ENCODE measurements around the gene PPP3CA. TPM values are rescaled to one million over a fixed set of nuclear protein-coding genes. Genes with fewer than 3 reads are reported as not detected.

The PPP3CA gene
- total and polyA plus RNA-seq, 2 of the 13 experiments (the other 11 are each of a cell fraction or from before 2014, with no cell fraction given) = 4.8 to 13.2 TPM

- Histone ChIP-seq H3K9ac (ENCODE audit: insufficient read depth, low read depth, low read length) (no peak overlapping the region), H3K27ac (ENCODE audit: extremely low read length, insufficient read depth, low read length) (no peak overlapping the region), H3K4me3 (replicated peaks in 1 of 3; ENCODE audit: insufficient read depth in 1 of 3, low read depth in 2 of 3, low read length in 3 of 3) (no peak overlapping the region), H4K20me1 (ENCODE audit: insufficient read depth, low read length) (no peaks in the 10 kb centered on the region), H2AFZ (ENCODE audit: low read length) (no peak overlapping the region), H3K4me1 (ENCODE audit: insufficient read depth, low read length) (peaks cover 39% of the 10 kb centered on the region), H3K27me3 (ENCODE audit: control insufficient read depth in 1 of 2, insufficient read depth in 2 of 2, low read length in 2 of 2) (no peaks in the 10 kb centered on the region), H3K9me3 (ENCODE audit: low read length) (no peaks in the 10 kb centered on the region), H3K79me2 (ENCODE audit: insufficient read depth, low read length) (no peaks in the 10 kb centered on the region), H3K4me2 (ENCODE audit: low read depth, low read length) (no peak overlapping the region), H3K36me3 (replicated peaks in 1 of 2; ENCODE audit: control insufficient read depth in 1 of 2, insufficient read depth in 2 of 2, low read length in 2 of 2) (no peaks in the 10 kb centered on the region)
- no peak for ATAC-seq
- POLR2A ChIA-PET = interaction anchor here (2.5 kb wide), 1 partner anchor 8 kb away, joined by 17 read pairs; the partner anchor contains the start of gene PPP3CA
- CTCF ChIA-PET (ENCODE audit: low intra/inter-chr PET ratio, low total read pairs) = no interaction called here
- in situ Hi-C loops (cut with HindIII; ENCODE audit: extremely low pct_ligation_motif_present, low pct_unique_long_range_greater_than_20kb) = no loop called here
- TF ChIP-seq CC2D1A (CRISPR knock-in tag; IDR thresholded peaks at IDR 0.05) (no peak), RAD21 (CRISPR knock-in tag; IDR thresholded peaks at IDR 0.05) (no peak), ZNF318 (CRISPR knock-in tag; IDR thresholded peaks at IDR 0.05) (no peak), ZNF709 (CRISPR knock-in tag; IDR thresholded peaks at IDR 0.05) (no peak), NR2F6 (IDR thresholded peaks at IDR 0.05) (no peak), NR2F6 (CRISPR knock-in tag; IDR thresholded peaks at IDR 0.05) (no peak), ZNF446 (CRISPR knock-in tag; IDR thresholded peaks at IDR 0.05) (no peak), CCAR2 (optimal IDR thresholded peaks at IDR 0.05; ENCODE audit: low read depth, low read length) (no peak), PITX1 (CRISPR knock-in tag; IDR thresholded peaks at IDR 0.05) (no peak), ZNF550 (CRISPR knock-in tag; IDR thresholded peaks at IDR 0.05; ENCODE audit: borderline replicate concordance) (no peak)
- TF ChIP-seq, protein P1, sequence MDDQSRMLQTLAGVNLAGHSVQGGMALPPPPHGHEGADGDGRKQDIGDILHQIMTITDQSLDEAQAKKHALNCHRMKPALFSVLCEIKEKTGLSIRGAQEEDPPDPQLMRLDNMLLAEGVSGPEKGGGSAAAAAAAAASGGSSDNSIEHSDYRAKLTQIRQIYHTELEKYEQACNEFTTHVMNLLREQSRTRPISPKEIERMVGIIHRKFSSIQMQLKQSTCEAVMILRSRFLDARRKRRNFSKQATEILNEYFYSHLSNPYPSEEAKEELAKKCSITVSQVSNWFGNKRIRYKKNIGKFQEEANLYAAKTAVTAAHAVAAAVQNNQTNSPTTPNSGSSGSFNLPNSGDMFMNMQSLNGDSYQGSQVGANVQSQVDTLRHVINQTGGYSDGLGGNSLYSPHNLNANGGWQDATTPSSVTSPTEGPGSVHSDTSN (CRISPR knock-in tag; IDR thresholded peaks at IDR 0.05; ENCODE audit: borderline replicate concordance) = no peak
- WGBS (ENCODE audit: low lambda C conversion rate) = 39% methylated on average over 3 of the region's 3 CpGs
- no peak for FAIRE-seq
- no TSS peak for BruUV-seq (replicated peaks)
- DNase-seq (ENCODE audit: low spot score) = no peak
- intact Hi-C loops (cut with micrococcal nuclease; ENCODE audit: unreplicated experiment) = no loop called here
Measured at GRCh38 chr4:101355246-101355645, 7.9 kb upstream of the PPP3CA start.
